Anterior cingulate cortex (tissue), 58 donors: Measurements from ENCODE around the gene PCGF3.
A peak's percentile ranks its signal among the peaks of the same experiment; 100 is the strongest.
"Not testable (repeated sequence)": the region's sequence is repeated elsewhere in the genome, so short reads cannot be mapped to it uniquely, and the experiment has no call there.

Source experiments
- DNase-seq, 58 donors: peaks; one replicate each; lab custom pipeline; 2025; lab: John Stamatoyannopoulos, UW

The PCGF3 gene

GRCh38 chr4:789571-790465 lies 84.2 kb downstream of the PCGF3 start:
- DNase-seq: no peak

- DNase-seq: no peak
These were observed 84.8 kb downstream of the PCGF3 start for GRCh38 chr4:790466-790820.

- DNase-seq: no peak
These were observed 85.7 kb downstream of the PCGF3 start for GRCh38 chr4:791252-791897.

DNA sequence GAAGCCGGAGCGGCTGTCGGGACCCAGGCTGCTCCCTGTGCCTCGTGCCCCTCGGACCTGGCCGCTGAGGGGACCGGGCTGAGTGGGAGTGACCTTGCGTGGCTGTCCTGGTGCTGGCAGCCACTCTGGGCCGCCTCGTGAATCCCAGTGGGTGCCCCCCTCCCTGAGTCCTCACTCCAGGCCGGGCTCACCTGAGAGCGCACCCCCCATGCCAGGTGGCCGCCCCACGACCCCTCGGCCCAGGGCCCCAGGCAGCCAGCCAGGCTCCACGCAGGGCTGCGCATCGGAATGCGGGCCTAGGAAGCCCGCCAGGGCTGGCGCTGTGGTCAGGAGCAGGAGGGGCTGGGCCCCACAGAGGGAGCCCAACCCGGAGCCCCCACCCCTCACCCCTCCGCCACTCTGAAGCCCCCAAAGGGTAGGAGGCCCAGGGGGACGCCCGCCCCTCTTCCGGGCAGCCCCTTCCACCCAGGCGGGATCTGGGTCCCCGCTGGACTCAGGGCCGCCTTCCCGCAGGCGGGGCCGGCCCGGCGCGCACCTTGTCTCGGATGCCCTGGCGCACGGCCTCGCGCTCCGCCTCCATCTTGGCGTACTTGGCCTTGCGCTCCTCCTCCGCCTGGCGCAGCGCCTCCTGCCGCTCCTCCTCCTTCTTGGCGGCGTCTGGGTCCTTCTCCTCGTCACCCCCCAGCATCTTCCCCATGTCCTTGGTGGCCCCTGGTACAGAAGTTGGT lies 86.4 kb downstream of the PCGF3 start:
- peak in 2 of 58 donors; percentile 18 to 24 for DNase-seq

- DNase-seq: no peak
These were observed 87.0 kb downstream of the PCGF3 start for GRCh38 chr4:792626-793092.

DNA sequence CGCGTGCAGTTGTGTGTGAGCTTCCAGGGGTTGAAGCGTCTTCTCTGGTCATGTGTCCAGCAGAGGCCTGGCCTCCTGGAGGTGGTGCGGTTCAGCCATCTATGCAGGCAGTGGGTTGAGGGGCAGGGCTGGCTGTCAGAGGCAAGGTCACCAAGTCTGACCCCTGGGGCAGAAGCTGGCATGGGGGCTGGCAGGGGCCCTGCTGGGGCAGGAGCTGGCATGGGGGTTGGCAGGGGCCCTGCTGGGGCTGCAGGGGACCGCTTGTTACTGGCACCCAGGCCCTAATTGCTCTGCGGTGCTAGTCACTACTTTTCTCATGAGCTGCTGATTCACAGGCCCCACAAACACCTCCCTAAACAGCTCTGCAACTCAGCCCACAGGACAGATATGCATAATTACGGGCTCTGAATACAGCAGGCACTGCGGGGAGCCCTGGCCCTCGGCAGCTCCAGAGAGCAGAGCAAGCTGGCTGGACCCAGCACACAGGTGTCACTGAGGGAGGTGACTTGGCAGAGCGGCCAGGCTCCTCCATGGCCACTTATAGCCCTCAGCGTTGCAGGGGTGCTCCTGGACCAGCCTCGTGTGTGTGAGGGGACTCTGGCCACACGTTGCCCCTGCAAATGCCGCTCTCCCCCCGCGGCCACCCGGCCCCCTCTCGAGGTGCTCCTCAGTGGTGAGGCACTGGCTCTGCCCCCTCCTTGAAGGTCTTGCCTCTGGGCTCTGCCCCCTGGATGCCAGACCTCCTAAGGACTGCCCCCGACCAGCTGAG lies 87.6 kb downstream of the PCGF3 start:
- DNase-seq: peak in 1 of 58 donors; percentile 20

GRCh38 chr4:793941-794621 lies 88.4 kb downstream of the PCGF3 start:
- DNase-seq: peak in 2 of 58 donors; percentile 24 to 44

DNA sequence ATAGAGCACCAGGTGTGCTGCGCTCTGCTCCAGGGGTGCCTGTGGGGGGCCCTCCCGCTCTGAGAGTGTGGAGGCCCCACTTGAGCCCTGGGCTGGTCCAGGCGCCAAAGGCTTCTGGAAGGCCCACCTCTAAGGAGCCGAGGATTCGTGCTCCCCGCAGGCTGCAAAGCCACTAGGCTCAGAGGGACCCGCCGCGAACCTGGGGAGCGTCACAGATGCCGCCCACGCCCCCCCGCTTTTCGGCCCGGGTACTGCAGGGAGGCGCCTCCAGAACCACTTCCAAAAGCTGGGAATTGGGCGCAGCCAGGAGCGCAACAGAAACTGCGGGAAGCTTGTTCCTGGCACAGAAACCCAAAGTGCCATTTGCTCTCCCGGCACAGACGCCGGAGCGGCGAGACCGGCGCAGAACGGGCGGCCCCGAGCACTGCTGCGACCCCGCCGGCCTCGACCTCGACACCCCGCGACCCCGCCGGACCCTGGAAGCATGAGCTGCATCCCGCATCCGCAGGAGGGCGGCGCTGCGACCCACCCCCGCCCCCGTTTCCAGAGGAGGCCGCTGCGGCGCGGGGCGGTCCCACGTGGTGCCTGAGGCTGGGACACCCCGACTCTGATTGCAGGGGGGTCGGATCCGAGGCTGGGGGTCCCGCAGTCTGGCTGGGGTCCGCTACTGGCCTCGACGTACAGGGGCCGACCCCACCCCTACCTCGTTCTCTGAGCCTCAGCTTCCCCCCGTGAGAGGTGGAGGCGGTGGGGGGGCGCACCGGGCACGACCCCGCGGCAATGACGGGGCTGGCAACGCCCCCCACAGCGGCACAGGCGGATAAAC lies 89.5 kb downstream of the PCGF3 start:
- peak in 3 of 58 donors; percentile 25 to 58 (median 29) for DNase-seq

- no peak for DNase-seq
These were observed 90.1 kb downstream of the PCGF3 start for GRCh38 chr4:795726-796119.

DNA sequence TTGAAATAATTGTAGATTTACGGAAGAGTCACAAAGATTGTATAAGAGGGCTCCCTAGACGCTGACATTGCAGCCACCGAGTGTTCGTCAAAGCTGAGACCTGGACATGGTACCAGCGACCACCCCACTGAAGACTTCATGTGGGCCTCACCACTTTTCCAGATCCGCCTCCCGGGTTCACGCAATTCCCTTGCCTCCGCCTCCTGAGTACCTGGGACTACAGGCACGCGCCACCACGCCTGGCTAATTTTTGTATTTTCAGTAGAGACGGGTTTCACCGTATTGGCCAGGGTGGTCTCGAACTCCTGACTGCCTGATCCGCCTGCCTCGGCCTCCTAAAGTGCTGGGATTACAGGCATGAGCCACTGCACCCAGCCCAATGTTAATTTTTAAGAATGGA lies 90.6 kb downstream of the PCGF3 start:
- DNase-seq: no peak

- DNase-seq: no peak
These were observed 91.4 kb downstream of the PCGF3 start for GRCh38 chr4:797066-797465.

DNA sequence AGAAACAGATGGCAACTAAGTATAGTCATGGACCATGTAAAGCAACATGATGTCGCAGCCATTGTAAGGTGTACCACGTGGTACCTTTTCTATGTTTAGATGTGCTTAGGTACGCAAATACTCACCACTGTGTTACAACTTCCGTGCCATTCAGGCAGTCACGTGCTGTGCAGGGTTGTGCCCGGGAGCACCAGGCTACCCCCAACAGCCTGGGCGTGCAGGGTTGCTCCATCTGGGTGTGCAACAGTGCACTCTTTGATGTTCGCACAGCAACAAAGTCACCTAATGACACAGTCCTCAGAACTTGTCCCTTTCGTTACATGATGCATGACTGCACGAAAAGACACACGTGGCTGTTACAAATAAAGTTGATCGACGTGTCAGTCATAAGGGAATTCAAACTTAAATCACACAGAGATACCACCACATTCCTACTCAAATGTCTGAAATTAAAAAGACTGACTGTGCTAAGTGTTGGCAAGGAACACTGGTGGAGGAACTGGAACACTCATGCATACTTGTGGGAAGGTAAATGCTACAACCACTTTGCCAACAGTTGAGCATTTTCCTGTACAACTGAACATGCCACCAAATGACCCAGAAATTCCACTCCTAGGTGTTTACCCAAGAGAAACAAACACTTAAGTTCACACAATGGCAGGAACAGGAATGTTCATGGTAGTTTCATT lies 95.9 kb downstream of the PCGF3 start:
- no peak for DNase-seq

GRCh38 chr4:803884-804283 lies 98.3 kb downstream of the PCGF3 start:
- DNase-seq: no peak

GRCh38 chr4:804804-805203 lies 99.2 kb downstream of the PCGF3 start:
- DNase-seq: peak in 4 of 58 donors; percentile 31 to 46 (median 41)

DNA sequence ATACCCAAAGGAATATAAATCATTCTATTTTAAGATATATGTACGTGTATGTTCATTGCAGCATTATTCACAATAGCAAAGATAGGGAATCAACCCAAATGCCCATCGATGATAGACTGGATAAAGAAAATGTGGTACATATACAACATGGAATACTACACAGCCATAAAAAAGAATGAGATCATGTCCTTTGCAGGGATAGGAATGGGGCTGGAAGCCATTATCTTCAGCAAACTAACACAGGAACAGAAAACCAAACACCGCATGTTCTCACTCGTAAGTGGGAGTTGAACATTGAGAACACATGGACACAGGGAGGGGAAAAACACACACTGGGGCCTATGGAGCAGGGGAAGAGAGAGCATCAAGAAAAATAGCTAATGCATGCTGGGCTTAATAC lies 101.3 kb downstream of the PCGF3 start:
- not testable (repeated sequence) for DNase-seq

GRCh38 chr4:807792-808191 lies 102.2 kb downstream of the PCGF3 start:
- no peak for DNase-seq

DNA sequence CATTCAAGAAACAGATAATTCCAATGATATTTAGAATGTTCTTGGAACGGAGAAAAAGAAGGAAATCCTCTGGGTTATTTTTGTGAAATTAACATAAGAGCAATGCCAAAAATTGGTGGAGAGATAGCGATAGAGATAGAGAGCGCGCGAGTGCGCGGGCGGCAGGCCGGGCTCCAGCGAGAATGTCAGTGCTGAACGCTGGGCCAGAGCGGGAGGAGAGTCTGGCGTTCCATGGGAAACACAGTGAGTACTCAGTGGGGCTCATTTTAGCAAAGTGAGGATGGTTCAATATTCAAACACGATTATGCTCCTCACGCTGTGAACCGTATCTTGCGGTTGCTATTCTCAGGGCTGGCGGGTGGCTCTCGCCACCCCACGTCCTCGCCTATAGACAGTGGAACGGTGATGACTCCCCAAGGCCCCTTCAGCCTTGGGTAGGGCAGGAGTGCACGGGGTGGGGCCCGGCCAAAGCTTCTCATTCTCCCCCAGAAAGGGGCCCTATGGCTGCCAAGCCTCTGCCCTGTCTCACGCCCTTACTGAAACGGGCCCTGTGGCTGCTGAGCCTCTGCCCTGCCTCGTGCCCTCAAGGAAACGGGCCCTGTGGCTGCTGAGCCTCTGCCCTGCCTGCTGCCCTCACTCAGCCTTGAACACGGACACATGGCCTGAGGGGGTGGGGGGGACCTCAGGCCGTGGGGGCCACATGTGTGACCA lies 103.4 kb downstream of the PCGF3 start:
- DNase-seq: peak in 20 of 58 donors; percentile 9 to 68 (median 48)

GRCh38 chr4:813900-814299 lies 108.3 kb downstream of the PCGF3 start:
- no peak for DNase-seq
